GM12892 (cell line): Measurements from ENCODE around the gene ARPC1B.
"Not testable (repeated sequence)": the region's sequence is repeated elsewhere in the genome, so short reads cannot be mapped to it uniquely, and the experiment has no call there.

ENCODE experiments used
- DNase-seq: peaks from one replicate; pipeline ENCODE4 v3.0.0; 2011; ENCODE audit not compliant: insufficient read length
- FAIRE-seq: peaks from 2 replicates; lab custom pipeline; 2011; peaks lifted over from hg19 to GRCh38; lab: Jason Lieb, UNC
- POLR2A ChIP-seq: IDR thresholded peaks from 2 replicates; pipeline ENCODE4 v1.6.1; 2011; ENCODE audit warnings: low read depth, low read length, control low read depth
- POLR2AphosphoS5 ChIP-seq: IDR thresholded peaks from 2 replicates; pipeline ENCODE4 v1.6.1; 2011; ENCODE audit warnings: low read depth, low read length, control low read depth
- TAF1 ChIP-seq: IDR thresholded peaks from 2 replicates; pipeline ENCODE4 v1.6.1; 2011; ENCODE audit warnings: low read depth, mild to moderate bottlenecking, control low read depth, low read length, borderline replicate concordance

Gene ARPC1B

GRCh38 chr7:99371376-99371920 is 3.1 kb upstream of the ARPC1B start:
- no peak for DNase-seq
- FAIRE-seq = no peak
- TF ChIP-seq POLR2A = no peak
- TF ChIP-seq POLR2AphosphoS5 = no peak
- TF ChIP-seq TAF1 = no peak

DNA sequence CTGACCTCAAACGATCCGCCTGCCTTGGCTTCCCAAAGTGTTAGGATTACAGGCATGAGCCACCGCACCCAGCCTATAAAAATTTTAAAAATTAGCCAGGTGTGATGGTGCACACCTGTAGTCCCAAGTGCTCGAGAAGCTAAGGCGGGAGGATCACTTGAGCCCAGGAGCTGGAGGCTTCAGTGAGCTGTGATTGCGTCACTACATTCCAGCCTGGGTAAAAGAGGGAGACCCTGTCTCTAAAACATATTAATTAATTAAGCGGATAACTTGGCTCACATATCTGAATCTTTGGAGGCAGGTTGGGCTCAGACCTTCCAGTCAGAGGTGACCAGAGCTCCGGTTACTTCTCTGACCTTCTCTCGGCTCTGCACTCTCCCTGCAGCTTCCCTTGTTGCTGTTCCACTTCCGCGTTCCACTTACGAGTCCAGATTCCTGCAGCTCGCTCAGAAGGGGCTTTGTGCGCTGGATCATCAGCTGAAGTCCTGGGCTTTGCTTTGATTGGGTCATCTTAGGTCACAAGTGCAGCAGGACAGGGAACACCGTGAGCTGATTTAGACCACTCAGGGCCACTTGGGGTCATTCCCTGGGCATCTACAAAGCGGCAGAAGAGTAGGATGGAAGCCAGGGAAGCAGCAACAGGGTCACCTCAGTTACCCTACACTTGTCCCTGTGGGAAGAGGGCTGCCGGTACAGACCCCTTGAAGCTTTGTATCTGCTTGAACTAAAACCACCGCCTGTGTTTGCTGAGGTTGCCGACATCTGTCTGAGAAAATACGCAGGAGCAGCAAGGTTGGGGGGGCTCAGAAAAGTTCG is 2.0 kb upstream of the ARPC1B start:
- TF ChIP-seq TAF1 (no peak), POLR2A (no peak), POLR2AphosphoS5 (no peak)
- DNase-seq (no peak), FAIRE-seq (no peak)

GRCh38 chr7:99373091-99374066 is 1.2 kb upstream of the ARPC1B start:
- DNase-seq (no peak), FAIRE-seq (no peak)
- no peak for TF ChIP-seq POLR2AphosphoS5
- TF ChIP-seq TAF1 = no peak
- TF ChIP-seq POLR2A = no peak

DNA sequence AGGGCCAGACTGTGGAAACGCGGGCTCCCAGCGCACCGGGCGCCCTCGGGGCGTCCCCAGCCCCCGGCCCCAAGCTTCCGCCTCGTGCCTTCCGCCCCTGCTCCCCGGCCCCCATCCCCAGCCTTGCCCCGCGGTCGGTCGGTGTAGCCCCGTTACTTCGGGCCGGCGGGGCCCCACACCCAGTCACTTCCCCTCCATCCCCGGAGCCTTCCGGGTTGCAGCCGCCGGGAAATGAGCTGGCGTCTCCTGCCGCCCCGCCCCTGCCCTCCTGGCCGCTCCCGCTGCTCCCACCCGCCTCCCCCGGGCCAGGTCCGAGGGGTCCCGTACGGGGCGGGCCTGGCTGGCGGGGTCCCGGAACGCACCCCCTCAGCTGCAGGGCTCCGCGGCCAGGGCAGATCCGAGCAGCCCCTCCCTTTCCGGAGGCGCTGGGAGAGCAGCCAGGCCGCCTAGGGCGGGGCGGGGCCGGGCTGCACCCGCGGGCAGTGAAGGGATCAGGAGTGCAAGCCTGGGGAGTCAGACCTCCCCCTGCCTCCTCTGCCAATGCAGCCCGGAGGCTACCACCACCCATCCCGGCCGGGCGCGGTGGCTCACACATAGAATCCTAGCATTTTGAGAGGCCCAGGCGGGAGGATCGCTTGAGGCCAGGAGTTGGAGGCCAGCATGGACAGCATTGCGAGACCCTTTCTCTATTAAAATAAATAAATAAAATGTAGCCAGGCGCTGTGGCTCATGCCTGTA is 709 bp downstream of the ARPC1B start:
- DNase-seq = peak; percentile 84
- TF ChIP-seq TAF1 = no peak
- peak; percentile 74; the same call in 1 of the 2 replicates for TF ChIP-seq POLR2A
- FAIRE-seq = peak; percentile 30

GRCh38 chr7:99379043-99379577 is 4.6 kb downstream of the ARPC1B start:
- no peak for DNase-seq
- peak; percentile 86 for FAIRE-seq

GRCh38 chr7:99379693-99380031 is 5.1 kb downstream of the ARPC1B start:
- FAIRE-seq, DNase-seq: not testable (repeated sequence)
- peak; percentile 7; the same call in 1 of the 2 replicates for TF ChIP-seq POLR2A

More at GRCh38 chr7:99379043-99379577, 4.6 kb downstream of the ARPC1B start:
- TF ChIP-seq POLR2AphosphoS5 (no peak; the same call in 1 of the 2 replicates), TAF1 (no peak), POLR2A (no peak)

DNA sequence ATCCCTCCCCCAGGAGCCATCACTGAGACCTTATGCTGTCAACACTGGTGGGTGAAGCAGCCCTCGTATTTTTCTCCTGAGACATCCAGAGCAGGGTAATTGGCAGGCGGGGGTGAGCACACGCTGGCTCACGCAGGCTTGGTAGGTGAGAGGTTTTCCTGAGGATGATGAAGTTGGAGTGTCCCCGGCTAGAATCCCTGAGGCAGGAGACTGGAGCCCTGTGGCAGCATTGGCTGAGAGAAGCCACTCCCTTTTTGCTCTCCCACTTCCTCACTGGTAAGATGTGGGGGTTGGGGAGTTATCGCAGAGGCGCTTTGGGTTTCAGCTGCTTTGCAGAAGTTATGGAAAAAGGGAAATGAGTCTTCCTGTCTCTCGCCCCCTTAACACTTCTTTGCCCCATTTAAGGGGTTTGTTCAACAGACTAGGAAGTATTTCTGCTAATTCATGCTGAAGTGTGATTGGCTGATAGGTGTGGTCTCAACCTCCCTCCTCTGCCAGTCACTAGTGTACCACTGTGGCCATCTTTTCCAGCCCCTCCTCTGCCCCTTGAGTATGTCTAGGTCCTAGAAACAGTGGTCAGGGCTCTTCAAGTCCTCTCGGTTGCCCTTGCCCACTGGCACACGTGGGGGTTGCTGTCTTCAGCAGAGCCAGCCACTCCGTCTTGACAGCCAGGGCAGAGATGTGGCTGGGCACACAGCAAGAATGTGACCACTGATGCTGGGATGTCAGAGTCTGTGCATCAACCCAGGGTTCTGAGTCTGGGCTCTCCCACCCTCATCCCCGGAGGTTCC is 5.7 kb downstream of the ARPC1B start:
- DNase-seq (no peak), FAIRE-seq (no peak)

GRCh38 chr7:99380823-99381663 is 6.5 kb downstream of the ARPC1B start:
- FAIRE-seq = peak; percentile 99
- peak; percentile 86 for TF ChIP-seq TAF1
- TF ChIP-seq POLR2A = peak; percentile 96
- TF ChIP-seq POLR2AphosphoS5 = peak; percentile 95
- peak; percentile 78 for DNase-seq

More for the DNA sequence above, 5.7 kb downstream of the ARPC1B start:
- TF ChIP-seq POLR2A (peak; percentile 5), POLR2AphosphoS5 (peak; percentile 39), TAF1 (peak; percentile 46; the same call in 1 of the 2 replicates)

DNA sequence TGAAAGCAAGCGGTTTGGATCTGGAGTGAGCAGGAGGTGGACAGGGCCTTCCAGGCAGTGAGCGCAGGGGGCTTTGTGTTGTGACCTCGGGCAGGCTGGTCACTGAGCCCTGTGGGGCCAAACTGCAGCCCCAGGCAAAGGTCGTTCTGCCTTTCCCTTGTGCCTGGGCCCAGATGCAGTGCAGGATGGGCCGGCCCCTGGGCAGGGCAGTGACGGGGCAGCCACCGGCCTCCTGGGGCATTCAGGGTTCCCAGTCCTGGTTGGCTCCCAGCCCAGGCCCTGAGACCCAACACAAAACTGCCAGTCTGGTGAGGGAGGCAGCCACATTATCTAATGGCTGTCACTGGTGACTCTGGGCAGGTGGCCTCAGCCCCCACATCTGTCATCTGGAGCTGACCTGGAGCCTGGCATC is 7.1 kb downstream of the ARPC1B start:
- FAIRE-seq (no peak), DNase-seq (no peak)
- no peak for TF ChIP-seq POLR2A
- no peak for TF ChIP-seq TAF1
- TF ChIP-seq POLR2AphosphoS5 = no peak
